ENCODE measurements around the gene TRIM33. TPM values are rescaled to one million over a fixed set of nuclear protein-coding genes. Genes with fewer than 3 reads are reported as not detected.

The TRIM33 gene
- total RNA-seq, 4 donors from 2014 or later = 17.1 to 33.0 (median 25.3) TPM

GRCh38 chr1:114346480-114347029 is 164.4 kb downstream of the TRIM33 start:
- Histone ChIP-seq H3K36me3 (no peaks in the 10 kb centered on the region), H3K27ac (peak overlapping the region; percentile 48 to 69 (median 55)), H3K4me1 (peaks cover 7 to 10% of the 10 kb centered on the region in 2 donors), H3K4me3 (peak overlapping the region; percentile 52 to 63 (median 61)), H3K27me3 (no peaks in the 10 kb centered on the region), H3K9me3 (no peaks in the 10 kb centered on the region)
- in situ Hi-C loops (cut with MboI; ENCODE audit: low sequenced_read_pairs in 4 of 4) = loop anchor here in 1 of 4 donors (25.0 kb wide), 1 partner anchor 716 kb away; no protein-coding TSS in a partner anchor
- ATAC-seq (peak; percentile 91 to 97), DNase-seq (peak; percentile 84 to 88)
- intact Hi-C loops (cut with DNase I; ENCODE audit: low total_unique reads) = loop anchor here (1.0 to 5.0 kb wide), 9 partner anchors 82 to 706 kb away; partner anchors contain the start of genes BCAS2, SIKE1 and TRIM33
- TF ChIP-seq POLR2A (IDR thresholded peaks at IDR 0.05) = no peak
- peak; percentile 97 to 100 (median 100) for TF ChIP-seq CTCF (IDR thresholded peaks at IDR 0.05 in 4 of 5, conservative IDR thresholded peaks at IDR 0.05 in 1 of 5)

DNA sequence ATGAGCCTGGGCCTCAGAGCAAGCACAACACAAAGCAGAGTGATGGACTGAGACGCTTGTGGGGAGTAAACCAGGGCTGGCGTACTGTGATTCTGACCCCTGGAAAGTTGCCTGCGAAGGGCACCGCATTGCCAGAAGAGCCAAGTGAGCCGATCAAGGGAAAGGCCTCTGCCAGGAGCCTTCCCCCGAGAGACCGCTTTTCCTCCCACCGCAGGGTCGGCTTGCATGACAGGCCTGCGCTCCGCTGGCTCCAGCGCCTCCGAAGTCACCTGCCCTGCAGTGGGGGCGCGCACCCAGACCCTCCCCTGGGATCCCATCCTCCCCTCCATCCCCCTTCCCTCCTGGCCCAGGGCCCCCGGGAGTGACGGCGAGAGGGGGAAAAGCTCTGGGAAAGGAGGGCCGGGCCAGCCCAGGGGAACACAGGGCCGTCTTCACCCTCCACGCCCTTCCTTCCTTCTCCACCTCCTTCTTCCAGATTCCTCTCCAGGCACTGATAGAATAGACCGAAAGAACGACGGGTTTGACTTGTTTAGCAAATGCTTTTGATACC is 165.0 kb downstream of the TRIM33 start:
- H3K4me1 ChIP-seq = peaks cover 7 to 10% of the 10 kb centered on the region in 2 donors
- TF ChIP-seq CTCF (IDR thresholded peaks at IDR 0.05 in 4 of 5, conservative IDR thresholded peaks at IDR 0.05 in 1 of 5) (no peak), POLR2A (IDR thresholded peaks at IDR 0.05) (no peak)
- no peaks in the 10 kb centered on the region for H3K27me3 ChIP-seq
- ATAC-seq (peak; percentile 75 to 79), DNase-seq (peak in 1 of 2 donors; percentile 18)
- intact Hi-C loops (cut with DNase I; ENCODE audit: low total_unique reads) (loop anchor here (1.0 to 5.0 kb wide), 9 partner anchors 82 to 707 kb away; partner anchors contain the start of genes BCAS2, SIKE1 and TRIM33), in situ Hi-C loops (cut with MboI; ENCODE audit: low sequenced_read_pairs in 4 of 4) (loop anchor here in 1 of 4 donors (25.0 kb wide), 1 partner anchor 716 kb away; no protein-coding TSS in a partner anchor)
- peak overlapping the region; percentile 48 to 69 (median 55) for H3K27ac ChIP-seq
- no peaks in the 10 kb centered on the region for H3K36me3 ChIP-seq
- H3K4me3 ChIP-seq = peak overlapping the region; percentile 52 to 63 (median 61)
- no peaks in the 10 kb centered on the region for H3K9me3 ChIP-seq

- H3K27me3 ChIP-seq = no peaks in the 10 kb centered on the region
- H3K9me3 ChIP-seq = no peaks in the 10 kb centered on the region
- intact Hi-C loops (cut with DNase I; ENCODE audit: low total_unique reads) = loop anchor here (5.0 kb wide), 4 partner anchors 213 to 438 kb away; partner anchors contain the start of genes BCAS2 and SIKE1
- TF ChIP-seq CTCF (IDR thresholded peaks at IDR 0.05 in 4 of 5, conservative IDR thresholded peaks at IDR 0.05 in 1 of 5) (no peak), POLR2A (IDR thresholded peaks at IDR 0.05) (no peak)
- no peak overlapping the region for H3K4me3 ChIP-seq
- no peaks in the 10 kb centered on the region for H3K36me3 ChIP-seq
- peaks cover 7 to 10% of the 10 kb centered on the region in 2 donors for H3K4me1 ChIP-seq
- DNase-seq (no peak), ATAC-seq (no peak)
- in situ Hi-C loops (cut with MboI; ENCODE audit: low sequenced_read_pairs in 4 of 4) = loop anchor here in 1 of 4 donors (25.0 kb wide), 1 partner anchor 718 kb away; no protein-coding TSS in a partner anchor
- no peak overlapping the region for H3K27ac ChIP-seq
These were observed 166.3 kb downstream of the TRIM33 start for GRCh38 chr1:114344656-114345055.

Other genes with a start within 250 kb of the TRIM33 start
- 10 to 100 TPM; 23.7 to 32.8 (median 25.2) TPM for gene BCAS2, start 70.4 kb upstream of the TRIM33 start, total RNA-seq
- gene DENND2C, start 158.8 kb upstream of the TRIM33 start, total RNA-seq = 10 to 100 TPM in 3 of 4 donors, 1 to 10 TPM in 1; 4.7 to 20.7 (median 17.4) TPM
- 10 to 100 TPM; 43.5 to 93.4 (median 68.1) TPM for gene AMPD1, start 184.3 kb upstream of the TRIM33 start, total RNA-seq
- 10 to 100 TPM in 1 of 4 donors, 1 to 10 TPM in 3; 3.9 to 10.8 (median 6.6) TPM for gene NRAS, start 205.6 kb upstream of the TRIM33 start, total RNA-seq
- gene CSDE1, start 246.8 kb upstream of the TRIM33 start, total RNA-seq = 1,000 to 10,000 TPM; 2,331 to 4,024 (median 3,697) TPM